H1 (cell line): ENCODE results near the gene MOV10L1. TPM values are rescaled to one million over a fixed set of nuclear protein-coding genes. Genes with fewer than 3 reads are reported as not detected.

ENCODE experiments used
- GTF2F1 ChIP-seq: IDR thresholded peaks from 2 replicates; pipeline ENCODE4 v1.6.1; 2012; ENCODE audit warnings: low read depth, low read length, improper control_type of control experiment, borderline replicate concordance
- KDM4A ChIP-seq: IDR thresholded peaks from one replicate; pipeline ENCODE4 v1.7.1; 2012; ENCODE audit warnings: low read depth, mild to moderate bottlenecking, moderate library complexity, low read length, inconsistent platforms; ENCODE audit not compliant: severe bottlenecking
- polyA plus RNA-seq, 7 experiments: library from polyadenylated mRNA; depleted of rRNA in 3 of 7; stranded (reverse) in 5 of 7; unstranded in 2 of 7; fragments of >200 nt in 5 of 7; fragments of 200-250 nt in 2 of 7; gene quantifications; 1 replicate in 5 of 7; 2 replicates in 1 of 7; 4 replicates in 1 of 7; pipeline versions ENCODE4 v1.2.1 to v1.2.3, GENCODE V29; 2011 to 2013; ENCODE audit warnings: missing spikeins in 2 of 7, mixed read lengths in 2 of 7
- total RNA-seq: library from RNA; stranded (reverse); fragmentation: NEBNext Ultra II Directional; extraction: Animal tissue kit (Norgen Biotek cat#: 25700); gene quantifications from 2 replicates; pipeline ENCODE4 v1.2.1, GENCODE V29; 2021

MOV10L1 gene
- total and polyA plus RNA-seq, 2 of the 8 experiments (the other 6 are each of a cell fraction or from before 2014, with no cell fraction given) = 0.32 TPM; not detected in 1

GRCh38 chr22:50057278-50058060 is 32.3 kb upstream of the MOV10L1 start (continued):
- TF ChIP-seq KDM4A (no peak), GTF2F1 (no peak)
